HUDEP-2 (cell line): ENCODE data around the gene MAP3K9.

Experiments
- DNase-seq, 76 experiments: peaks; one replicate each; lab custom pipeline; 2025; ENCODE audit not compliant: unreplicated experiment in 76 of 76; lab: John Stamatoyannopoulos, UW

Gene MAP3K9

DNA sequence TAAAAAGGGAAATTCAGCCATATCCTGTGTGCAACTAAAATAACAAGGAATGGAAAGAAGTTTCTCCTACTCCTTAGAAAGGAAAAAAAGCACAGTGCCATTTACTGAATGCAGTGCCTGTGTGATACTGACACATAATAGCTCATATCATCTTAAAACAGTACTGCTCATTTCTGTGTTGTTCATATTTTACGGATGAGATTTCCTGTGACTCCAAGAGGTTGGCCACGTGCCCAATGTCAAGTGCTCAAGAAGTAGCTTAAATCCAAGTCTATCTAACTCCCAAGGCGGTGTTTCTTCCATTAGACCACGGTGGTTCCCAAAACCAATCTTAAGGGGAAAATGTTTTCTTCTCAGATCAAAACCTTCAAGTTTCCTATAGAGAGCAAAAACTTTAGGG is 20.0 kb downstream of the MAP3K9 start:
- DNase-seq = no peak

DNA sequence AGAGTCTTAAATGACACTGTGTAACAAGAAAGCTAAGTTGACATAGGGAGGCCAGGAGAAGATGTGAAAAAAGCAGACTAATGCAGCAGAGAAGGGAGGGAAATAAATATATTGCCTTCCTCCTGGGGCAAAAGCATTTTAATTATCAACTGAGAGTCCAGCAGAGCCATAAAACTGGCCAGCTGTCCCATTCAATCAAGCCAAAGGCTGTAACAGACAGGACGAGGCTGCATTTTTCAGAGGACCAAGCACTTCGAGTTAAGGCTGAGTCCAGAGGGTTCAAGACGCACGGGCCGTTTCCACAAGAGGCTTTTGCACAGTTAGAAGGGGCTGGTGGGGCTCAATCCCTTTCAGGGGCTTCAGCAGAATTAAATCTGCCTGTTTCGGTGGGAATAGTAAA is 20.4 kb downstream of the MAP3K9 start:
- no peak for DNase-seq

DNA sequence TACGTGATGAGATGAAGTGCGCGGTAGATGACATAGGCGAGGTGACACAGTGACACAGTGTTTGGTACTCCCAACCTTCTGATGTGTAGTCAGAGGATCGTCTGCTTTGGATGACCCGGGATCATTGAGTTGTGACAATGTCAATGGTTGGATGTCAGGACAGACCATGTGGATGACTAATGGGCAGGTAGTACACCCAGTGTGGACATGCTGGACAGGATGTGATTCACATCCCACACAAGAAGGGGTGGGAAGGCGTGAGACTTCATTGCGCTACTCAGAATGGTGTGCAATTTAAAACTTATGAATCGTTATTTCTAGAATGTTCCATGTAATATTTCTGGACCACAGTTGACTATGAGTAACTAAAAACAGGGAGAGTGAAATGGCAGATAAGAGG is 23.8 kb downstream of the MAP3K9 start:
- no peak for DNase-seq

DNA sequence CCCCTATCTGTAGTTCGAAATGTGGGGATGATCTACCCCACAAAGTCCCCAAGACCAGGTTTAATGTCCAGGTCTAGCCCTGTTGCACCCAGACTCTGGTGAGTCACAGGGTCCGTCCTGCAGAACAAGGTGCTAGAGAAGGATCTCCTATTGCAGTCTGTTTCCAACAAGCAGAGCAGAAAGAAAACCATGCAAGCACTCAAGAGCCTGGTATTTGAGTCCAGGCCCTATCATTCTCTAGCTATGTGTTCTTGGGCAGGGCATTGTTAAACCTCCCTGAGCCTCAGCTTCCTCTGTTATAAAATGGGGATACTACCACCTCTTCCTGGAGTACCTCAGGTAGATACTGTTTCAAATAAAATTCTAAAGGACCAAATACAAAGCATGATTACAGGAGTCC is 24.4 kb downstream of the MAP3K9 start:
- DNase-seq = no peak

DNA sequence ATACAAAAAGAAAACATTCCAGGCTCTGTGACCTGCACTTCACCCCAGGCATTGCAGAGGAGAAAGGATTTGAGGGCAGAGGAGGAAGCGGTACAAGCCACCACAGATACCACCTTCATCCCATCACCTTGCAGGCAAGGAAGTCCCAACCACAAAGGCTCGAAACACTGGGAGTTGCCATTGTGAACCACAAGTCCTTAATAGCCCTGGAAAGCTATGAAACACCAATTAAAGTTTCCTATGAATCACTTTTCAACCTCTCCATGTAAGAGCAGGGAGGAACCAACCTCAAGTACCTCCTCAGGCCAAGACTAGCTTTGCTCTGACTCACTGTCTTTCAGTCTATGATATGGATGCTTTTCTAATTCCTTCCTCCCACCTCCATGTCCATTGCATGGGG is 27.0 kb downstream of the MAP3K9 start:
- no peak for DNase-seq

DNA sequence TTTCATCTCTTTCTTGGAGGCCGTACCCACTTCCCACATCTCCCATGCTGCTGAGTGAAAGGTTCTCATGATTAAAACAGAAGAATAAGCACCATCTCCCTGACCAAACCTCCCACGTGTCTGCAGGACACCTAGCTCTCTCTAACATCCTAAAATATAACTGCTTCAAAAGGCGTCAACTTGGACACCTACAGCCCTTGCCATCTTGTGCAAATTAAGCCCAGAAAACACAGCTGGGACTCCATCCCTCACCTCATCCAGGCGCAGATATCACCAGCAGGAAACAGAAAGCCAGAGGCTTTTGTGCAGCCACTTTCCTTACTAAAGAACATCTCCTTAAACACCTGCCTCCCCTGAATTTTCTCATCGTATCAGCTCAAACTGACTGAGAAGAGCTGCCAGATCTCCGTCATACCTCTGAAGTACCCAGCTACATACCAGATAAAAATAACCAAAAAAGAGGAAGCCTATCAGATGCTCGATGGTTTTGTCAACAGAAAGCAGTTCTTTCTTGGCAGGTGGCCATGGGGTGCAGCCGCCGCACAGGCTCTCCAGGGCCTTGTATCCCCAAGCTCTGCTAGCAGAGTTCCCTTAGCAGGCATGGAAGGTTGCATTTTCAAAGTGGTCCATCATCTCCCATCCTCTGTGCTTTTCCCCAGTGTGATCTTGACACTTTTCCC is 28.8 kb downstream of the MAP3K9 start:
- peak in 1 of 76 experiments; percentile 2 for DNase-seq

DNA sequence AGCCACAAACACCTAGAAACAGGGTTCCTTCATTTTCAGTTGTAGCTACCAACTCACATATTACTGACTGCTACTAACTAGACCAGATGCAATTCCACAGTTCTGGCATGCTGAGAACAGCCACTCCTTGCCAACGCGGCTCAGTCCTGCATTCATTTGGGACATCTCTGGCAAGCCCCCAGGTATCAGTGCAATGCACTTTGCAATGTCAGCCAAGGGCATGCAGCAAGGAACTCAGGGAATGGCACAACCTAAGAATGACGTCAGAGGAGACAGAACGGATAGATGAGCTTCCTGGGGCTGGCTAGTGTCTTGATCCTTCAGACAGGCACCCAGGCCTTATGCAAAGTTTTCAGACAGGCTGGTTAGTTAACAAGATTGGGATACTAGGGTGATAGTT is 29.6 kb downstream of the MAP3K9 start:
- DNase-seq = no peak

DNA sequence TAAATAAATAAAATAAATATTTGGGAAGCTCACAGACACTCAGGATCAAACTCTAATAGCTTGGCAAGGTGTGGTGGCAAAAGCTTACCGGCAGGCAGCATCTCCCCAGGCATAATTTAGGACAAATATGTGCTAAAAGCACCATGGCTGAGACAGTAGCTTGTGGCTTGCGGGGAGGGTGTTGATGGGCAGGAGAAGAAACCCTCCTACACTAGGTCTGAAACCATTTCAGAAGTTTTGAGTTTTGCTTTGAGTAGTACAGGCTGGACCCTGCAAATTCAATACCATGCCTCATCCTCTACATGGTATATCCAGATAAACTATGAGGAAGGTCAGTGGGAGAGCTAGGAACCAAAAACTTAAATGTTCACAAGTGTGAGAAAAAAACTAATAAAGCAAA is 33.1 kb downstream of the MAP3K9 start:
- DNase-seq = no peak

DNA sequence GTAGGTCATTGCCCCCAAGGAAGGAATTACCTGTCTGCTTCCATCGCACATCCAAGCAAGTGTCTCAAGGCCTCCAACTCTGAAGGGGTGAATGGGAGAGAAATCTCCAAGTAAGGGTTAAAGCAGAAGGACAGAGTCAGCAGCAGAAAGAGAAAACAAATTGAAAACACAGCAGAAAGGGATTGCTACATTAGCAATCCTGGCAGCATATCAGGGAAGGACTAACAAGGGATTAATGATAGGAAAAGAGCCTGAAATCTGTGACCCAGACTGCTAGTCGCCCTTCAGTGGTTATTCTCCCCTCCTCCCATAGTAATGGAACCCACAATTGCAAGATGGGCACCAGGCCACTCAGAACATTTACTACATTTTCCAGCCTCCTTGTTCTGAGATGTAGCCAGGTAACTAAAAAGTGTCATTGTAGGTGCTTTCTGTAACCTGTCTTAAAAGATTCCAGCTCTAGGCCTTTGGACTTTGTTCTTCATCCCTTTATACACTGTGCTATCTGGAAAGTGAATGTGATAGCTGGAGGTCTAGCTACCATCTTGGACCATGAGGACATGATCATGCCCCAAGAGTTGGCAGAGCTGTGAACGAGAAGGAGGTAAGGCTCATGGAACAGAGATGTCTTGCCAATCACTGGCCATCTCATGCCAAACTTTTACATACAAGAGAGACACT is 36.0 kb downstream of the MAP3K9 start:
- DNase-seq = no peak

DNA sequence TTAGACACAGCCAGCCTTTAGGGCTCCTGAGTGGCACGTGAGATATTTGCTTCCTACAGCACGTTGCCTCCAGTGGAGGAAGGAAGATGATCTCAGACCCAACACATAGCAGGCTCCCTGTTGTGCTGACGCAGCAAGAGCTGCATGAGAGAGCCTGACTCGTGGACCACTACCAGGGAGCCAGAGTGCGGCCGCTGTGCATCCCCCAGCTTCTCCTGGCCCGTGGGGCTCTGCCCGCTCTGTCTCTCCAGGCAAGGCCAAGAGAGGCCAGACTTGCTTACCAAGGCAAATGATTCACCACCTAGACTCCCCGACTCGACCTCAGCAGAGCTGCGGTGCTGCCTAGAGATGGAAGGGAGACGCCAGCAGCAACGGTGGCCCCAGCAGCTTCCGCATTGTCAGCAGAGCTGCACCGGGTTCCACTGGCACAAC is 37.5 kb downstream of the MAP3K9 start:
- no peak for DNase-seq

DNA sequence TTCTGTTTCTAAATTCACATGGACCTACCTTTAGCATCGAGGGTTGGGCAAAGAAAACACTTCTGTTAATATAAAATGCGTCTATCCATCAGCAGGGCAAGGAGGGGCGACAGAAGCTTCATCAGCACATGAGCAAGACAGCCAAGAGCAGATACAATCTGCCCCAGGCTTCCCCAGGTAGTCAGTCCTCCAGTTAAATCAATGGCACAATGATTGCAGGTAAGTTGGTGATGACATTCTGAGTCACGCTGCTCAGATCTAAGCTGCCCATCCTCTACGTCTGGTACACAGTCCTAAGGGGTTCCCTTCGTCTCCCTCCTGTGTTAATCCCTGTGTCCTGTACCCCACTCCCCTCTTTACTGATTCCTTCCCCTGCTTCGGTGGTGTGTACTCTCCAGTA is 38.8 kb downstream of the MAP3K9 start:
- DNase-seq = no peak

DNA sequence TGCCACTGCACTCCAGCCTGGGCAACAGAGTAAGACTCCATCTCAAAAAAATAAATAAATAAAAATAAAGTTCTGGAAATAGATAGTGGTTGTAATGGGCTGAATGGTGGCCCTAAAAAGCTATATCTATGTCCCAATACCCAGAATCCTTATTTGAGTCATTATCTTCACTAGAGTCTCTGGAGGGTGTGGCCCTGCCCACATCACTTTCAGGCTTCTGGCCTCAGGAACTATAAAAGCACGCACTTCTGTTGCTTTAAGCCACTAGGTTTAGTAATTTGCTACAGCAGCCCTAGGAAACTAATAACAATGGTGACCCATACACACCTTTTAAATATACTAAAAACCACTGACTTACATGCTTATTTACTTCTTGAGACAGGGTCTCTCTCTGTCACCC is 49.9 kb downstream of the MAP3K9 start:
- no peak for DNase-seq

DNA sequence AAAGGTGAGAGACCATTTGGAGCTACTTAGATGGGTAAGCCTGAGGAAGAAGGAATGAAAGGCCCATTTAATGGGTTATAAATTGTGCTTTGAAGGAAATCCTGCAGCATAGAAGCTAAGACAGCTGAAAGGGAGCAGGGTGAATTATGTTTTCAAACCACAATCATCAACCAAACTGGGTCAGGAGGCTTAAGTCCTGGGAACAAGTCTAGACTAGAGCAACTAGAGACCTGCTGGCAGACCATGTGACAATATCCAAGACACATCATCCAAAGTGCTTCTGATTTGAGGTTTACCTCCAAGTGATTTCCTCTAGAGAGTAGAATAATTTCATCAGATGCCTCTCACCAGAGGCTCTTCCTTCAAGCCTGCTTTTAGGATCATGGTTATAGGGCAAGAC is 53.7 kb downstream of the MAP3K9 start:
- no peak for DNase-seq

DNA sequence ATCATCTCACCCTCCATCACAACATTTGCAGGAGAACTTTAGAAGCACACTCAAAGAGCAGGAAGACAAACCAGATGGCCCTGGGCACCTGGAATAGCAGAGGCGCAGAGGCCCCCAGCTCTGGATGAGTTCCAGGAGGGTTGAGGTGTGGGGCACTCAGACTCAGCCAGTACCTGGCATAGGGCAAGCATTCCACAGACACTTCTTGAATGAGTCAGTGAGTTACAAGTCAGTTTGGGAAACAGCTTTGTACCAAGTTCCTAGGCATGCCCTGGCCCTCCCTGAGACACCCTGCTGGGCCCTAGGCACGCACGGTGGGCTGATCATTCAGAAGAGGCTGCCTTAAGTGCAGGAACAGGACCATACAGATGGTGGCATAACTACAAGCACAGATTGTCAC is 54.3 kb downstream of the MAP3K9 start:
- DNase-seq = no peak

DNA sequence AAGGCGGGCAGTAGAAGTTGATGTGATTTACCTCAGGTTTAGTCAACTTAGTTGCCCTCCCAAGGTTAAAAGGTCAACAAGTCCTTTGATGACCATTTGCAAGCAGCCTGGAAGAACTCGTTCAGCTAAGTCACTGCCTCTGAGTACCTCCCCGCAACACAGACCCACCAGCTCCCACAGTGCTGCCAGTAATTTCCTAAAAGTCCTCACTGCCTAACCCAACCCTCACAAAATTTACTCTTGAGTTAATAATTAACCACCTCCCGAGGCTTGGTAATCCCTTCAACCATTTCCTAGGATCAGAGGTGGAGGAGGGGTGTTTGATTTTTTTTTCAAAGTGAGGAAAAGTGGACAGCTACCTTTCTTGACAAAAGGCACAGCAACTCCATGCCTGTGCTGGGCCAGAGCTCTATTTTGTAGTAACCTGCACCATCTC is 55.8 kb downstream of the MAP3K9 start:
- no peak for DNase-seq

DNA sequence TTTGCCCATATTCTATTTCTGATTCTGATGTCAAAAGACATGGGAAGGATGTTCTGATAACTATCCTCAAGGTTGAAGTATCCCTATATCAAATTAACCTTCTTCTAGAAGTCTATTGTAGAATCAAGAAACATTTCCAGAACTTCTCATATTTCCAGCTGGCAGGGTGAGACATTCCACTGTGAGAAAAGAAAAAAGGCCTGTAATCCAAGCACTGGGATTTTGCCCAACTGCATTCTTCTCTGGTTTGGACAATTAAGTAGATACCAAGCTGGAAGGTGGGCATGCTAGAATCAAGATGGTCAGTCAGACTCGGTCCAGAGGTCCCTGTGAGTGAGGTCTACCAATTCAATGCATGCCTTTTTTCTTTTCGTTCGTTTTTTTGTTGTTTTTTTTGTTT is 60.9 kb downstream of the MAP3K9 start:
- DNase-seq = no peak

DNA sequence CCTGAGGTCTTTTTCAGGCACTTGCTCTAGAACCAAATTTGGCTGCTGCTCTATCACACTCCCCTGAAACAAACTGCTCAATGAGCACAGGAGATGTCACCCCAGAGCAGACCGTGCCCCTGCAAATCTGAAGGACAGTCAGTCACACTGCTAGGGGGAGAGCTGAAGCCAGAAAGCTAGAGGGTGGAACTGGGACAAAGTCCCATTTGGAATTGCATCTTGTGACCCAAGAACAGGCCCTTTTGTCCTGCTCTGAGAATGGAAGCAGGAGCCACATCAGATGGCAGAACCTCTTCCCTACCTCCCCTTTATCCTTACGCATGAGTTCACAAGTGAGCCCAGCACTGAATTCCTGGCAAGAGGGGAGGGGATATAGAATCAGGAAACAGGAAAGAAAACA is 64.7 kb downstream of the MAP3K9 start:
- no peak for DNase-seq

DNA sequence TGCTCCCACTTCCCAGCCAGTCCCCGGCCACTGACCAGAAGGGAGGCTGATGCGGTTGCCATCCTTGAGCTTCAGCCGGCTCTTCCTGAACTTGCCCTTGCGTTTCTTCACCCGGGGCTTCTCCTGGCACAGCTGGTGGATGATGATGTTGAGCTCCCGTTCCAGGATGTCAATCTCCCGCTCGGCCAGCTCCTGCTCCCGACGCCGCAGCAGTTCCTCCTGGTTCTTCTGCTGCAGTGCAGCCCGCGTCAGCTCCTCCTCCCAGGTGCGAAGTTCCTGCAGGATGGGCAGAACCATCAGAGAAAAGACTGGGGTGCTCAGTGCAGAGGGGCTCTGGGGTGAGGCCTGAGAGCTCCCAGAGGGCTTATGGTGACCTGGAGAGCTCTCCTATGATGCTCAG is 67.0 kb downstream of the MAP3K9 start:
- no peak for DNase-seq

DNA sequence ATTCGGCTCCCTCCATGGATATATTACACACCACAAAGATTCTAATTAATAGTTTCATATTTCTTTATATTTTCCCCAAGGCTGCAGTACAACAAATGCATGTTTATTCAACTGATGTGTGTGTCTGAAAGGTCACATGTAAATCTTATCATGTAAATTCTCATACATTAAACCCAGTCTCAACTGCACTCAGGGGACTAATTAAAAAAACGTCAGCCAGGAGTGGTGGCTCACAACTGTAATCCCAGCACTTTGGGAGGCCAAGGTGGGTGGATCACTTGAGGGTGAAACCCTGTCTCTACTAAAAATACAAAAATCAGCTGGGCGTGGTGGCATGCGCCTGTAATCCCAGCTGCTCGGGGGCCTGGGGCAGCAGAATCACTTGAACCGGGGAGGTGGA is 67.8 kb downstream of the MAP3K9 start:
- no peak for DNase-seq

DNA sequence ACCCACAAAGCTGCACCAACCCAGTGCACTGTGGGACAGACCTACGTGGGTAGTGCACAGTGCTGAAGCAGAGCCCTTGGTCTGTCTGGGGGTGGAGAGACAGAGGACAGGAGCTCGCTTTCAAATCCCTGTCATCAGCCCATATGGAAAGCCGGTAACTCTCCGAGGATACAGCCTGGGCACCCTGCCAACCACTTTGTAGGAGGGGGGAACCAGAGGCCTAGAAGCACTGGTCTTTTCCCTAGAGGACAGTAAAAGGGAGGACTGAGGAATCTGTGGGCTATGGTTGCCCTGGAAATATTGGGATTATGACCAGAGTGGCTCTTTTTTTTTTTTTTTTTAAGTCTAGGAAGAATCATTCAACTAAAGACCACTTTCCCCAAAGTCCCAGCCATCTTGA is 74.3 kb downstream of the MAP3K9 start:
- no peak for DNase-seq

DNA sequence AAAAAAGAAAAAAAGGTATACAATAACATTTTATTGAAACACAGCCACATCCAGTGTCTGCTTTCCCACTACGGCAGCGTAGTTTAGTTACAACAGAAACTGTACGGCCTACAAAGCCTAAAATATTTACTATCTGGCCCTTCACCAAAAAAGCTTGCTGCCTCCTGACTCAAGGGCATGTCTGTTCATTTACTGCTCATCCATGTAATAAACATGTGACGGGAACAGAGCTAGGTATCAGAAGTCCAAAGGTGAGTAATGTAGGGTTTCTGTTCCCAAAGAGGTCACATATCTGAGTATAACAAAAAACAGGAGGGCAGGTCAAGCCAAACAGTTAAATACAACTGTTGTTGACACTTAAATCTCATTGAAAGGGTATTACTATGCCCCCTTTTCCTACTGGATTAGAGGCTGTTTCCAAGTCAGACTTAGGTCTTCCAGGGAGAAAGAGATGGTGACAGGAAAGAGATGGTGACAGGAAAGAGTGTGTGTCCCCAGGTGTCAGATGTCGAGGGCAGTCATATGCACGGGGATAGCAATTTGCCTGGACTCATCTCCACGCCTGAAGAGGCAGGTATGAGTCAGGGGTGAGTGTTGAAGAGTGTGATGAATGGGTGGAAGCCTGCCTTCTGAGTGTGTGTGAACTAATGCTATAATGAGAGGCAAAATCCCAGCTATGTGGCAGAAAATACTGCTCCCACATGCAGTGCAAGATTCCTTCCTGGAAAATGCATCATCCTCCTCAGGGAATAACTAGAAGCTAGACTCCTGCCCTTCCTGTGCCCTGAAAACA is 77.7 kb downstream of the MAP3K9 start:
- no peak for DNase-seq

DNA sequence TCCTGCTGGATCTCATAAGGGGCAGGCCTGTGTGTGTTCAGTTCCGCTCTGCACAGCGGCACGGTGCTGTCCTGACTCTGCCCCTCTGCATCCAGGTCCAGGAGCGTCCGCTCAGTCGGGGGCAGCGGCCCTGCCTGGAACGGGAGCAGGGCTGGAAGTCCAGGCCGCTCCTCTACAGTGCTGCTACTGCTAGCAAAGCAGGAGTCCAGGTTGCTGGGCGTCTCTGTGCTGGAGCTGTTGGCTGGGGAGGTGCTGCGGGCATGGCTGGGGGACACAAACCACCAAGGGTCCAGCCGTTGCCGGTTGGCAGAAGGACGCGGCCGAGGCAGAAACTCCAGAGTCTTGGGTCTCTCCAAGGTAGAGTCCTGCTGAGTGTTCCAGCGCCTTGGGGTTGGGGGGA is 78.9 kb downstream of the MAP3K9 start:
- DNase-seq = no peak
